Cardiac muscle cell (in vitro differentiated cells and primary cell): ENCODE data around the gene PYCARD. TPM values are rescaled to one million over a fixed set of nuclear protein-coding genes. Genes with fewer than 3 reads are reported as not detected.

ENCODE experiments used
- DNase-seq, 2 donors: peaks; one replicate each; pipeline versions ENCODE4 v3.0.0 to v3.0.0-alpha.2; 2010 to 2017; ENCODE audit warnings: low read depth in 1 of 2, low spot score in 1 of 2
- H3K27ac ChIP-seq: fragments of 200-600 bp; sonication (generic); 2 replicates; pipeline ENCODE4 v1.5.1; 2016
- H3K27me3 ChIP-seq: fragments of 200-600 bp; sonication (generic); 2 replicates; pipeline ENCODE4 v1.6.0; 2016; ENCODE audit warnings: control low read depth
- H3K36me3 ChIP-seq: fragments of 200-600 bp; sonication (generic); 2 replicates; pipeline ENCODE4 v1.5.1; 2016; ENCODE audit warnings: control low read depth
- H3K4me1 ChIP-seq: fragments of 200-600 bp; sonication (generic); 2 replicates; pipeline ENCODE4 v1.8.1; 2017; ENCODE audit warnings: low read depth, mild to moderate bottlenecking, mixed run types
- H3K4me3 ChIP-seq: fragments of 200-600 bp; sonication (generic); 2 replicates; pipeline ENCODE4 v1.5.1; 2016; ENCODE audit warnings: mild to moderate bottlenecking
- H3K9me3 ChIP-seq: fragments of 200-600 bp; sonication (generic); 2 replicates; pipeline ENCODE4 v1.5.1; 2017; ENCODE audit warnings: low read depth, mild to moderate bottlenecking, control low read depth
- CTCF ChIP-seq: IDR thresholded peaks from 2 replicates; pipeline ENCODE4 v1.5.1; 2012; ENCODE audit warnings: low read depth, mild to moderate bottlenecking, low read length
- polyA plus RNA-seq: library from polyadenylated mRNA; unstranded; fragments of >200 nt; fragmentation: Nextera tagmentation; extraction: Ambion mirVana; gene quantifications from 2 replicates; pipeline ENCODE4 v1.2.1, GENCODE V29; 2016
- total RNA-seq: library from RNA; depleted of rRNA; stranded (reverse); fragments of >200 nt; gene quantifications from 2 replicates; pipeline ENCODE4 v1.2.3, GENCODE V29; 2016

Gene PYCARD
- total and polyA plus RNA-seq, 2 experiments from 2014 or later, result 1.4 to 2.3 TPM

GRCh38 chr16:31188450-31189411, 13.8 kb downstream of the PYCARD start:
- H3K36me3 ChIP-seq, result peaks cover 97% of the 10 kb centered on the region
- DNase-seq, result no peak
- no peak overlapping the region for H3K4me3 ChIP-seq
- H3K27me3 ChIP-seq, result no peaks in the 10 kb centered on the region
- no peaks in the 10 kb centered on the region for H3K4me1 ChIP-seq
- no peaks in the 10 kb centered on the region for H3K9me3 ChIP-seq
- TF ChIP-seq CTCF, result no peak
- no peak overlapping the region for H3K27ac ChIP-seq

GRCh38 chr16:31187808-31188189, 14.8 kb downstream of the PYCARD start:
- Histone ChIP-seq H3K4me1 (peaks cover under 1% of the 10 kb centered on the region), H3K36me3 (peaks cover 97% of the 10 kb centered on the region), H3K27ac (no peak overlapping the region), H3K9me3 (no peaks in the 10 kb centered on the region), H3K27me3 (no peaks in the 10 kb centered on the region), H3K4me3 (no peak overlapping the region)
- DNase-seq, result no peak
- TF ChIP-seq CTCF, result no peak

- Histone ChIP-seq H3K4me1 (peaks cover 7% of the 10 kb centered on the region), H3K4me3 (no peak overlapping the region), H3K27ac (no peak overlapping the region), H3K9me3 (no peaks in the 10 kb centered on the region), H3K27me3 (no peaks in the 10 kb centered on the region), H3K36me3 (peaks cover 96% of the 10 kb centered on the region)
- DNase-seq, result no peak
- TF ChIP-seq CTCF, result no peak
Observed at GRCh38 chr16:31186930-31187807, 15.4 kb downstream of the PYCARD start.

GRCh38 chr16:31186176-31186575, 16.4 kb downstream of the PYCARD start:
- peaks cover 86% of the 10 kb centered on the region for H3K36me3 ChIP-seq
- no peak for TF ChIP-seq CTCF
- H3K27ac ChIP-seq, result no peak overlapping the region

GRCh38 chr16:31185339-31185738, 17.2 kb downstream of the PYCARD start:
- Histone ChIP-seq H3K4me1 (peaks cover 16% of the 10 kb centered on the region), H3K9me3 (no peaks in the 10 kb centered on the region), H3K27me3 (no peaks in the 10 kb centered on the region), H3K4me3 (no peak overlapping the region), H3K36me3 (peaks cover 78% of the 10 kb centered on the region), H3K27ac (no peak overlapping the region)
- no peak for DNase-seq
- no peak for TF ChIP-seq CTCF

More at GRCh38 chr16:31186176-31186575, 16.4 kb downstream of the PYCARD start:
- no peak overlapping the region for H3K4me3 ChIP-seq
- no peaks in the 10 kb centered on the region for H3K9me3 ChIP-seq
- no peak for DNase-seq
- peaks cover 16% of the 10 kb centered on the region for H3K4me1 ChIP-seq
- no peaks in the 10 kb centered on the region for H3K27me3 ChIP-seq
